Astrocyte of the spinal cord (primary cell): ENCODE measurements around the gene MTUS2.
A peak's percentile ranks its signal among the peaks of the same experiment; 100 is the strongest.

ENCODE experiments used
- DNase-seq: peaks from one replicate; pipeline ENCODE4 v3.0.0; 2011; ENCODE audit warnings: low read depth, low spot score
- H3K4me3 ChIP-seq: 2 replicates; pipeline ENCODE4 v1.5.1; 2011; ENCODE audit warnings: low read depth, mild to moderate bottlenecking, low read length, moderate library complexity
- in situ Hi-C: cut with HindIII; loops from 2 replicates; pipeline ENCODE4 v1.10.0; 2017; ENCODE audit warnings: low sequenced_read_pairs
- TF ChIP-seq, protein P1 (sequence below): IDR thresholded peaks from 2 replicates; pipeline ENCODE4 v1.5.1; 2012; ENCODE audit warnings: low read depth, mild to moderate bottlenecking, low read length, inconsistent platforms

The MTUS2 gene

GRCh38 chr13:29515372-29515771 is 695.2 kb downstream of the MTUS2 start:
- H3K4me3 ChIP-seq, result no peak overlapping the region
- in situ Hi-C loops, result no loop called here
- TF ChIP-seq, protein P1, sequence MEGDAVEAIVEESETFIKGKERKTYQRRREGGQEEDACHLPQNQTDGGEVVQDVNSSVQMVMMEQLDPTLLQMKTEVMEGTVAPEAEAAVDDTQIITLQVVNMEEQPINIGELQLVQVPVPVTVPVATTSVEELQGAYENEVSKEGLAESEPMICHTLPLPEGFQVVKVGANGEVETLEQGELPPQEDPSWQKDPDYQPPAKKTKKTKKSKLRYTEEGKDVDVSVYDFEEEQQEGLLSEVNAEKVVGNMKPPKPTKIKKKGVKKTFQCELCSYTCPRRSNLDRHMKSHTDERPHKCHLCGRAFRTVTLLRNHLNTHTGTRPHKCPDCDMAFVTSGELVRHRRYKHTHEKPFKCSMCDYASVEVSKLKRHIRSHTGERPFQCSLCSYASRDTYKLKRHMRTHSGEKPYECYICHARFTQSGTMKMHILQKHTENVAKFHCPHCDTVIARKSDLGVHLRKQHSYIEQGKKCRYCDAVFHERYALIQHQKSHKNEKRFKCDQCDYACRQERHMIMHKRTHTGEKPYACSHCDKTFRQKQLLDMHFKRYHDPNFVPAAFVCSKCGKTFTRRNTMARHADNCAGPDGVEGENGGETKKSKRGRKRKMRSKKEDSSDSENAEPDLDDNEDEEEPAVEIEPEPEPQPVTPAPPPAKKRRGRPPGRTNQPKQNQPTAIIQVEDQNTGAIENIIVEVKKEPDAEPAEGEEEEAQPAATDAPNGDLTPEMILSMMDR, result no peak
- no peak for DNase-seq

DNA sequence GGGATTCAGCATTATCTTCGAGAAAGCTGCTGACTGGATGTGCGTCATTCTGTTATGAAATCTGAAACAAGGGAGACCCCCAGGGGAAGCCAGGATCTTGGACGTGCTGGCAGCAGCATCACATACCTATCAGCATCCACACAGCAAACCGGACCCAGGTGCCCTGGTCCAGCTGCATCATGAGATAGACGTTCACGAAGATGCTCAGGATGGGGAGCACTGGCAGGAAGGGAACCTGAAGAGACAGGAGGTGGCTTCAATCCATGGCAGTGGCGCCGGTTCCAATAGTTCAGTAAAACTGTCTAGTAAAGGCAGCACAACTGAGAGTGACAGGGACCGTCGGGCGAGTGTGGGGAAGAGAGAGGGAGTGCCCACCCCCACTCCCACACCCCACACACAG is 695.9 kb downstream of the MTUS2 start:
- in situ Hi-C loops, result no loop called here
- no peak for DNase-seq
- H3K4me3 ChIP-seq, result no peak overlapping the region
- TF ChIP-seq, protein P1, result no peak

GRCh38 chr13:29516880-29517279 is 696.7 kb downstream of the MTUS2 start:
- TF ChIP-seq, protein P1, result no peak
- DNase-seq, result no peak
- H3K4me3 ChIP-seq, result no peak overlapping the region
- in situ Hi-C loops, result no loop called here

- in situ Hi-C loops, result no loop called here
- DNase-seq, result no peak
- TF ChIP-seq, protein P1, result no peak
- H3K4me3 ChIP-seq, result no peak overlapping the region
These were observed 699.8 kb downstream of the MTUS2 start for GRCh38 chr13:29519921-29520320.

DNA sequence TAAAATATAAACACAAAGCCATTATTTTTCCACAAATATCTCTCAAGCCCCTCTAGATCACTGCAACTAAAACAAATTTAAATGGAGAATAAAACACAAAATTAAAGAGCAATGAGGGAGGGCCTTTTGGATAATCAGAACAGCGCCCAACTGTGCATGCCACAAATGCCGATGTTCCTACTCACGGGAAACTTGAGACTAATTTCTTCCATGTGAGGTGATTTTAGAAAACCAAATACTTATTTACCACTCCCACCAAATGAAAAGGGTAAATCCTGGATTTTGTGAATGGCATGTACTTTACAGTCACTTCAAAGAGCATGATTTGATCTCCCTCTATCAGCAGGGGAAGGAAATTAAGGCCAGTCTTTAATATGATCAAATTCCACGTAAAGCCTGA is 700.5 kb downstream of the MTUS2 start:
- TF ChIP-seq, protein P1, result no peak
- H3K4me3 ChIP-seq, result no peak overlapping the region
- peak; percentile 83 for DNase-seq
- in situ Hi-C loops, result no loop called here

GRCh38 chr13:29521336-29521735 is 701.2 kb downstream of the MTUS2 start:
- H3K4me3 ChIP-seq, result no peak overlapping the region
- in situ Hi-C loops, result no loop called here
- no peak for DNase-seq
- TF ChIP-seq, protein P1, result no peak
